NCI-H2107 (cell line): ENCODE data around the gene ITIH1.
A peak's percentile ranks its signal among the peaks of the same experiment; 100 is the strongest.
"Not testable (repeated sequence)": the region's sequence is repeated elsewhere in the genome, so short reads cannot be mapped to it uniquely, and the experiment has no call there.

Experiments
- DNase-seq: peaks from one replicate; lab custom pipeline; 2025; lab: John Stamatoyannopoulos, UW

ITIH1 gene

GRCh38 chr3:52774066-52774713 is 3.2 kb upstream of the ITIH1 start:
- DNase-seq = no peak

- peak; percentile 19 for DNase-seq
Observed at GRCh38 chr3:52774901-52775864, 2.2 kb upstream of the ITIH1 start.

- DNase-seq = no peak
Observed at GRCh38 chr3:52775877-52776276, 1.5 kb upstream of the ITIH1 start.

- not testable (repeated sequence) for DNase-seq
Observed at GRCh38 chr3:52776486-52776885, 913 bp upstream of the ITIH1 start.

- DNase-seq = no peak
Observed at GRCh38 chr3:52777959-52778805, 783 bp downstream of the ITIH1 start.

GRCh38 chr3:52779011-52779836 is 1.8 kb downstream of the ITIH1 start:
- no peak for DNase-seq

GRCh38 chr3:52779837-52780585 is 2.6 kb downstream of the ITIH1 start:
- DNase-seq = no peak

GRCh38 chr3:52781741-52782140 is 4.3 kb downstream of the ITIH1 start:
- DNase-seq = no peak

GRCh38 chr3:52782412-52783210 is 5.2 kb downstream of the ITIH1 start:
- DNase-seq = no peak

GRCh38 chr3:52783211-52783555 is 5.8 kb downstream of the ITIH1 start:
- DNase-seq = no peak

GRCh38 chr3:52784021-52784621 is 6.7 kb downstream of the ITIH1 start:
- no peak for DNase-seq

GRCh38 chr3:52784931-52785590 is 7.7 kb downstream of the ITIH1 start:
- DNase-seq = no peak

- no peak for DNase-seq
Observed at GRCh38 chr3:52786330-52787215, 9.2 kb downstream of the ITIH1 start.

GRCh38 chr3:52787246-52787645 is 9.8 kb downstream of the ITIH1 start:
- no peak for DNase-seq

GRCh38 chr3:52787672-52788625 is 10.6 kb downstream of the ITIH1 start:
- no peak for DNase-seq

- no peak for DNase-seq
Observed at GRCh38 chr3:52788890-52789745, 11.7 kb downstream of the ITIH1 start.
